Raji (cell line): ENCODE measurements around the gene MSI2.

ENCODE experiments used
- POLR2A ChIP-seq: IDR thresholded peaks from 2 replicates; pipeline ENCODE4 v1.6.1; 2011; ENCODE audit warnings: low read depth, low read length, control low read depth; ENCODE audit not compliant: insufficient read depth

Gene MSI2

GRCh38 chr17:57722704-57723043 lies 466.4 kb downstream of the MSI2 start:
- no peak for TF ChIP-seq POLR2A

- no peak for TF ChIP-seq POLR2A
These were observed 467.2 kb downstream of the MSI2 start for GRCh38 chr17:57723427-57724025.

- no peak for TF ChIP-seq POLR2A
These were observed 467.9 kb downstream of the MSI2 start for GRCh38 chr17:57724026-57724728.

- no peak for TF ChIP-seq POLR2A
These were observed 468.4 kb downstream of the MSI2 start for GRCh38 chr17:57724729-57725125.

- TF ChIP-seq POLR2A, result no peak
These were observed 470.0 kb downstream of the MSI2 start for GRCh38 chr17:57726213-57726790.

GRCh38 chr17:57726838-57727237 lies 470.5 kb downstream of the MSI2 start:
- TF ChIP-seq POLR2A, result no peak

GRCh38 chr17:57727630-57728175 lies 471.4 kb downstream of the MSI2 start:
- TF ChIP-seq POLR2A, result no peak

GRCh38 chr17:57730026-57730701 lies 473.8 kb downstream of the MSI2 start:
- no peak for TF ChIP-seq POLR2A

- no peak for TF ChIP-seq POLR2A
These were observed 475.7 kb downstream of the MSI2 start for GRCh38 chr17:57732062-57732461.

- no peak for TF ChIP-seq POLR2A
These were observed 476.8 kb downstream of the MSI2 start for GRCh38 chr17:57733085-57733484.
